Body of pancreas (tissue), 4 donors: Measurements from ENCODE around the gene SNF8. TPM values are rescaled to one million over a fixed set of nuclear protein-coding genes. Genes with fewer than 3 reads are reported as not detected.

Experiments used
- ATAC-seq: fragments of 150-250 bp; one replicate; pipeline ENCODE4 v1.9.1; 2016
- DNase-seq, 4 donors: peaks; one replicate each; pipeline ENCODE4 v3.0.0-alpha.2; 2019
- H3K27ac ChIP-seq, 4 donors: fragments of 200-600 bp; sonication (generic); 1 replicate in 3 of 4; 2 replicates in 1 of 4; pipeline versions ENCODE4 v1.5.1 to v1.6.1; 2016 to 2019; ENCODE audit warnings: mild to moderate bottlenecking in 1 of 4, mixed read lengths in 1 of 4, moderate library complexity in 1 of 4
- H3K27me3 ChIP-seq, 2 donors: fragments of 200-600 bp; sonication (generic); one replicate each; pipeline ENCODE4 v1.6.0; 2016; ENCODE audit warnings: mild to moderate bottlenecking in 1 of 2
- H3K36me3 ChIP-seq, 2 donors: fragments of 200-600 bp; sonication (generic); replicated peaks in 1 of 2; 2 replicates each; pipeline ENCODE4 v1.5.1; 2016; ENCODE audit warnings: low read depth in 2 of 2; ENCODE audit not compliant: insufficient read depth in 1 of 2
- H3K4me1 ChIP-seq: fragments of 200-600 bp; sonication (generic); one replicate; pipeline ENCODE4 v1.6.0; 2016
- H3K4me3 ChIP-seq, 2 donors: fragments of 200-600 bp; sonication (generic); 1 replicate in 1 of 2; 2 replicates in 1 of 2; pipeline ENCODE4 v1.5.1; 2016 to 2019
- H3K9me3 ChIP-seq, 3 donors: fragments of 200-600 bp; sonication (generic); 1 replicate in 2 of 3; 2 replicates in 1 of 3; pipeline ENCODE4 v1.5.1; 2016
- CTCF ChIP-seq, 7 experiments: fragments of 450-650 bp in 4 of 7; fragments of 200-600 bp in 3 of 7; sonication (generic) in 3 of 7; IDR thresholded peaks; one replicate each; pipeline ENCODE4 v1.5.1; 2016 to 2019; ENCODE audit warnings: antibody characterized with exemption in 7 of 7
- POLR2A ChIP-seq, 3 donors: fragments of 450-650 bp; IDR thresholded peaks; one replicate each; pipeline ENCODE4 v1.6.1; 2016; ENCODE audit warnings: antibody characterized with exemption in 3 of 3, mild to moderate bottlenecking in 2 of 3
- WGBS, 2 donors: methylation state at CpG; one replicate each; pipeline ENCODE4 v1.1.5; 2017; 5-methylcytosine and 5-hydroxymethylcytosine counted together
- intact Hi-C: fragments of 100-400 bp; cut with DNase I; formaldehyde crosslinking; loops from one replicate; pipeline ENCODE4 v1.15.1; 2023
- total RNA-seq, 2 donors: library from RNA; depleted of rRNA; stranded (reverse); fragments of >200 nt; gene quantifications; one replicate each; pipeline ENCODE4 v1.1.0, GENCODE V29; 2016

SNF8 gene
- total RNA-seq, 2 donors from 2014 or later: 35.9 to 39.4 TPM

GRCh38 chr17:48928876-48929811 lies 15.5 kb downstream of the SNF8 start:
- intact Hi-C loops: no loop called here
- no peak for ATAC-seq
- no peaks in the 10 kb centered on the region for H3K9me3 ChIP-seq
- TF ChIP-seq POLR2A (IDR thresholded peaks at IDR 0.05): no peak
- no peak for TF ChIP-seq CTCF (IDR thresholded peaks at IDR 0.05)
- 89 to 91% methylated on average over 6 of the region's 6 CpGs for WGBS, 2 donors
- no peaks in the 10 kb centered on the region for H3K27me3 ChIP-seq
- peaks cover 7 to 27% of the 10 kb centered on the region in 2 donors for H3K36me3 ChIP-seq
- H3K4me1 ChIP-seq: peaks cover 8% of the 10 kb centered on the region
- no peak overlapping the region for H3K27ac ChIP-seq
- no peak overlapping the region for H3K4me3 ChIP-seq
- no peak for DNase-seq

- Histone ChIP-seq H3K27ac (no peak overlapping the region), H3K27me3 (no peaks in the 10 kb centered on the region), H3K36me3 (peaks cover 7 to 23% of the 10 kb centered on the region in 2 donors), H3K4me1 (peaks cover 8% of the 10 kb centered on the region), H3K4me3 (no peak overlapping the region), H3K9me3 (no peaks in the 10 kb centered on the region)
- whole genome bisulfite sequencing, 2 donors: 81 to 83% methylated on average over 6 of the region's 6 CpGs
- TF ChIP-seq POLR2A (IDR thresholded peaks at IDR 0.05) (peak in 1 of 3 donors; percentile 7), CTCF (IDR thresholded peaks at IDR 0.05) (no peak)
- ATAC-seq (no peak), DNase-seq (no peak)
- intact Hi-C loops: no loop called here
Measured at GRCh38 chr17:48927978-48928745, 16.5 kb downstream of the SNF8 start.

- H3K4me3 ChIP-seq: no peak overlapping the region
- TF ChIP-seq POLR2A (IDR thresholded peaks at IDR 0.05) (no peak), CTCF (IDR thresholded peaks at IDR 0.05) (no peak)
- DNase-seq (peak; percentile 41 to 79 (median 56)), ATAC-seq (no peak)
- no peak overlapping the region for H3K27ac ChIP-seq
- no peaks in the 10 kb centered on the region for H3K9me3 ChIP-seq
- H3K36me3 ChIP-seq: peaks cover 11 to 33% of the 10 kb centered on the region in 2 donors
- H3K4me1 ChIP-seq: peaks cover 8% of the 10 kb centered on the region
- no peaks in the 10 kb centered on the region for H3K27me3 ChIP-seq
- intact Hi-C loops: no loop called here
- 11 to 24% methylated on average over 3 of the region's 3 CpGs for WGBS, 2 donors
Measured at GRCh38 chr17:48925991-48926342, 18.7 kb downstream of the SNF8 start.

GRCh38 chr17:48925251-48925990 lies 19.2 kb downstream of the SNF8 start:
- no peak for TF ChIP-seq CTCF (IDR thresholded peaks at IDR 0.05)
- TF ChIP-seq POLR2A (IDR thresholded peaks at IDR 0.05): no peak
- H3K27ac ChIP-seq: peak overlapping the region in 1 of 4 donors; percentile 39
- WGBS, 2 donors: 75 to 88% methylated on average over 4 of the region's 4 CpGs
- intact Hi-C loops: no loop called here
- ATAC-seq (no peak), DNase-seq (no peak)
- no peaks in the 10 kb centered on the region for H3K9me3 ChIP-seq
- H3K36me3 ChIP-seq: peaks cover 15 to 38% of the 10 kb centered on the region in 2 donors
- peaks cover 8% of the 10 kb centered on the region for H3K4me1 ChIP-seq
- no peak overlapping the region for H3K4me3 ChIP-seq
- H3K27me3 ChIP-seq: no peaks in the 10 kb centered on the region
